ENCODE results near the gene ANO2.

DNA sequence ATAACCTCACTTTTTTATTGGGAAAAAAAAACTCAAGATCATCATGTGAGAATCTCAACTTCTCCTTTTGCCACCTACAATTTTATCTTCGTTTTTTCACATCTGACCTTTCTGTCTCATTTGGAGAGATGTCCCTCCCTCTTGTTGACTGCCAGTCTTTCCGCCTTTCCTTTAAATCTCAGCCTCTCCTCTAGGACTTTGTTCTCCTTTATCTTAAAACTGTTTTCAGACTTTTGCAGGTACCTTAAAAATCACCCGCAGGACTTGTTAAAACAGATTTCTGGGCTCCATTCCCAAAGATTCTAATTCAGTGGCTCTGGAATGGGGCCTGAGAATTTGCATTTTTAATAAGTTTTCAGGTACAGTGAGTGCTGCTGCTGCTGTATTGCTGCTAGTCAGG is 289.9 kb downstream of the ANO2 start:
- TF ChIP-seq, protein P1, sequence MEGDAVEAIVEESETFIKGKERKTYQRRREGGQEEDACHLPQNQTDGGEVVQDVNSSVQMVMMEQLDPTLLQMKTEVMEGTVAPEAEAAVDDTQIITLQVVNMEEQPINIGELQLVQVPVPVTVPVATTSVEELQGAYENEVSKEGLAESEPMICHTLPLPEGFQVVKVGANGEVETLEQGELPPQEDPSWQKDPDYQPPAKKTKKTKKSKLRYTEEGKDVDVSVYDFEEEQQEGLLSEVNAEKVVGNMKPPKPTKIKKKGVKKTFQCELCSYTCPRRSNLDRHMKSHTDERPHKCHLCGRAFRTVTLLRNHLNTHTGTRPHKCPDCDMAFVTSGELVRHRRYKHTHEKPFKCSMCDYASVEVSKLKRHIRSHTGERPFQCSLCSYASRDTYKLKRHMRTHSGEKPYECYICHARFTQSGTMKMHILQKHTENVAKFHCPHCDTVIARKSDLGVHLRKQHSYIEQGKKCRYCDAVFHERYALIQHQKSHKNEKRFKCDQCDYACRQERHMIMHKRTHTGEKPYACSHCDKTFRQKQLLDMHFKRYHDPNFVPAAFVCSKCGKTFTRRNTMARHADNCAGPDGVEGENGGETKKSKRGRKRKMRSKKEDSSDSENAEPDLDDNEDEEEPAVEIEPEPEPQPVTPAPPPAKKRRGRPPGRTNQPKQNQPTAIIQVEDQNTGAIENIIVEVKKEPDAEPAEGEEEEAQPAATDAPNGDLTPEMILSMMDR (IDR thresholded peaks at IDR 0.05) = no peak
- no peak for TF ChIP-seq POLR2A (IDR thresholded peaks at IDR 0.05)

Measured in stomach (tissue), 4 donors.